IMR-90 (cell line): ENCODE results near the gene ULK2. TPM values are rescaled to one million over a fixed set of nuclear protein-coding genes. Genes with fewer than 3 reads are reported as not detected.

Experiments used
- ATAC-seq: fragments of 200-7000 bp; cut with Tn5 transposase; 2 replicates; pipeline ENCODE4 v1.9.1; 2020; ENCODE audit warnings: low read depth, mild to moderate bottlenecking, moderate library complexity
- BruUV-seq: library from RNA; stranded (reverse); fragments of 400-500 nt; replicated peaks from 2 replicates; lab custom pipeline; 2021; lab: Mats Ljungman, UMichigan
- CTCF ChIA-PET: fragments of 300-600 bp; formaldehyde crosslinking; extraction: SDS; loops from one replicate; lab custom pipeline; 2021; ENCODE audit warnings: antibody characterized with exemption; lab: Yijun Ruan, JAX
- POLR2A ChIA-PET: fragments of 300-600 bp; sonication (Branson Sonifier 250); formaldehyde crosslinking; loops from one replicate; lab custom pipeline; 2022; ENCODE audit warnings: antibody characterized with exemption; ENCODE audit not compliant: unreplicated experiment; lab: Charles Lee
- DNase-seq: peaks from one replicate; pipeline ENCODE4 v3.0.0; 2013
- H2AFZ ChIP-seq: replicated peaks from 2 replicates; pipeline ENCODE3; 2013; ENCODE audit warnings: low read length, mild to moderate bottlenecking; ENCODE audit not compliant: poor library complexity
- H2AK5ac ChIP-seq: 2 replicates; pipeline ENCODE4 v1.6.1; 2013; ENCODE audit warnings: low read depth, low read length, inconsistent platforms
- H2AK9ac ChIP-seq: replicated peaks from 2 replicates; pipeline ENCODE3; 2013; ENCODE audit warnings: mild to moderate bottlenecking, low read depth, low read length, moderate library complexity; ENCODE audit not compliant: poor library complexity
- H2BK120ac ChIP-seq: 2 replicates; pipeline ENCODE4 v1.6.1; 2013; ENCODE audit warnings: low read depth, low read length, inconsistent platforms
- H2BK15ac ChIP-seq: 3 replicates; pipeline ENCODE4 v1.6.1; 2013; ENCODE audit warnings: low read depth, low read length, inconsistent platforms
- H2BK20ac ChIP-seq: 2 replicates; pipeline ENCODE4 v1.6.1; 2013; ENCODE audit warnings: low read depth, mild to moderate bottlenecking, inconsistent platforms, low read length, moderate library complexity
- H2BK5ac ChIP-seq: 2 replicates; pipeline ENCODE4 v1.6.1; 2013; ENCODE audit warnings: mild to moderate bottlenecking, low read depth, low read length, inconsistent platforms; ENCODE audit not compliant: poor library complexity, severe bottlenecking
- H3K14ac ChIP-seq: replicated peaks from 2 replicates; pipeline ENCODE4 v1.6.1; 2013; ENCODE audit warnings: low read depth, low read length, inconsistent platforms
- H3K18ac ChIP-seq: 2 replicates; pipeline ENCODE4 v1.6.1; 2013; ENCODE audit warnings: low read depth, low read length, control low read depth
- H3K23ac ChIP-seq: 2 replicates; pipeline ENCODE4 v1.6.1; 2013; ENCODE audit warnings: low read depth, low read length, inconsistent platforms
- H3K27ac ChIP-seq: 2 replicates; pipeline ENCODE4 v1.5.1; 2013; ENCODE audit warnings: mild to moderate bottlenecking, control low read depth, low read length; ENCODE audit not compliant: insufficient read depth
- H3K27me3 ChIP-seq: 2 replicates; pipeline ENCODE4 v1.6.1; 2013; ENCODE audit warnings: low read length; ENCODE audit not compliant: control insufficient read depth, insufficient read depth
- H3K36me3 ChIP-seq: 2 replicates; pipeline ENCODE4 v1.6.1; 2013; ENCODE audit warnings: low read length, mixed read lengths; ENCODE audit not compliant: control insufficient read depth, insufficient read depth
- H3K4ac ChIP-seq: 2 replicates; pipeline ENCODE4 v1.6.1; 2013; ENCODE audit warnings: low read depth, low read length, inconsistent platforms
- H3K4me1 ChIP-seq: 2 replicates; pipeline ENCODE4 v1.6.1; 2013; ENCODE audit warnings: low read length, mixed read lengths; ENCODE audit not compliant: control insufficient read depth, insufficient read depth
- H3K4me2 ChIP-seq: 2 replicates; pipeline ENCODE4 v1.6.1; 2013; ENCODE audit warnings: low read depth, mild to moderate bottlenecking, control low read depth, low read length, moderate library complexity
- H3K4me3 ChIP-seq: 2 replicates; pipeline ENCODE4 v1.5.1; 2013; ENCODE audit warnings: low read depth, mild to moderate bottlenecking, control low read depth, low read length, moderate library complexity; ENCODE audit not compliant: insufficient read depth
- H3K56ac ChIP-seq: 2 replicates; pipeline ENCODE4 v1.6.1; 2013; ENCODE audit warnings: low read length, inconsistent platforms; ENCODE audit not compliant: insufficient read depth; ENCODE audit errors: extremely low read depth
- H3K79me1 ChIP-seq, 2 experiments: 2 replicates each; pipeline ENCODE4 v1.6.1; 2013; ENCODE audit warnings: low read length in 2 of 2, inconsistent platforms in 1 of 2, low read depth in 1 of 2
- H3K9ac ChIP-seq: 2 replicates; pipeline ENCODE4 v1.6.1; 2013; ENCODE audit warnings: low read depth, low read length, control low read depth
- H3K9me1 ChIP-seq: 2 replicates; pipeline ENCODE4 v1.6.1; 2013; ENCODE audit warnings: low read length, inconsistent platforms; ENCODE audit not compliant: insufficient read depth
- H3K9me3 ChIP-seq: 2 replicates; pipeline ENCODE4 v1.6.1; 2013; ENCODE audit warnings: low read length; ENCODE audit not compliant: control insufficient read depth, insufficient read depth
- H4K20me1 ChIP-seq: 2 replicates; pipeline ENCODE4 v1.6.1; 2013; ENCODE audit warnings: low read length, inconsistent platforms; ENCODE audit not compliant: insufficient read depth
- H4K5ac ChIP-seq: 2 replicates; pipeline ENCODE4 v1.6.1; 2013; ENCODE audit warnings: mild to moderate bottlenecking, low read depth, low read length, control low read depth
- H4K8ac ChIP-seq, 2 experiments: 2 replicates each; pipeline ENCODE4 v1.6.1; 2013; ENCODE audit warnings: low read depth in 2 of 2, low read length in 2 of 2, control low read depth in 1 of 2, inconsistent platforms in 1 of 2
- H4K91ac ChIP-seq: 2 replicates; pipeline ENCODE4 v1.6.1; 2013; ENCODE audit warnings: low read depth, low read length, inconsistent platforms; ENCODE audit not compliant: insufficient read depth
- MAZ ChIP-seq: IDR thresholded peaks from 2 replicates; pipeline ENCODE4 v1.6.1; 2012; ENCODE audit warnings: low read depth, mild to moderate bottlenecking, low read length, improper control_type of control experiment, moderate library complexity, borderline replicate concordance
- NFE2L2 ChIP-seq: fragments of 150-350 bp; IDR thresholded peaks from 2 replicates; pipeline ENCODE4 v1.6.1; 2016; ENCODE audit warnings: low read depth, mild to moderate bottlenecking, low read length
- dilution Hi-C: fragments of 300-500 bp; cut with HindIII; formaldehyde crosslinking; loops from one replicate; pipeline ENCODE4 v1.14.3; 2018; ENCODE audit warnings: low sequenced_read_pairs; ENCODE audit not compliant: unreplicated experiment
- in situ Hi-C: fragments of 300-500 bp; cut with MboI; formaldehyde crosslinking; loops from 3 replicates; pipeline ENCODE4 v1.14.3; 2019; ENCODE audit warnings: low sequenced_read_pairs, inconsistent platforms, mixed read lengths
- intact Hi-C: fragments of 100-400 bp; cut with micrococcal nuclease; formaldehyde crosslinking; loops from 2 replicates; pipeline ENCODE4 v1.10.0; 2022
- polyA plus RNA-seq, 3 experiments: library from polyadenylated mRNA; depleted of rRNA; stranded (reverse); fragments of >200 nt; gene quantifications; 2 replicates each; pipeline ENCODE4 v1.2.3, GENCODE V29; 2012; ENCODE audit warnings: low replicate concordance in 1 of 3
- total RNA-seq: library from RNA; depleted of rRNA; stranded (reverse); fragments of >200 nt; gene quantifications from 2 replicates; pipeline ENCODE4 v1.2.3, GENCODE V29; 2012

ULK2 gene
- total and polyA plus RNA-seq, 2 of the 4 experiments (the other 2 are of a cell fraction) = 8.9 to 10.8 TPM

DNA sequence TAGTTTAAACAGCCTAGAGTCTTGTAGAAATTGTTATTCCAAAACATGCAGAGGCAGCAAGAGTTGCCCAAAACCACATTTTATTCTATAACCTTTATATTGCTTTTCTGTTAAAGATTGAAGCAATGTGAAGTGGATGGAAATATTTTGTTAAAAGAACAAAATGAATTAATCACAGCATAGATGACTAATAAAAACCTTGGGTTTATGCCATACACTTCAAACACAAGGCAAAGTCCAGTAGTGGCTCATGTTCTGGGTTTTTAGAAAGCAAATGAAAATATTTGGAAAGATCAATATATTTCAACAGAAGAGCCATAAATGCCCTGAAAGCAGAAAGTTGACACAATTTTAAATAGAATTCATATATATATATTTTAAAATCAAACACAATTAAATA lies 36.7 kb upstream of the ULK2 start:
- H2AK9ac ChIP-seq = no peak overlapping the region
- H3K9me3 ChIP-seq = no peaks in the 10 kb centered on the region
- intact Hi-C loops = no loop called here
- peak overlapping the region; percentile 29 for H3K4me2 ChIP-seq
- no peak overlapping the region for H3K9ac ChIP-seq
- H2BK120ac ChIP-seq = no peak overlapping the region
- peak; percentile 25; the same call in 1 of the 2 replicates for ATAC-seq
- peak overlapping the region; percentile 47 for H2BK5ac ChIP-seq
- no peak overlapping the region for H3K27ac ChIP-seq
- H3K9me1 ChIP-seq = peaks cover 12% of the 10 kb centered on the region
- dilution Hi-C loops = no loop called here
- H2BK20ac ChIP-seq = no peak overlapping the region
- in situ Hi-C loops = no loop called here
- H2AFZ ChIP-seq = no peak overlapping the region
- no peak overlapping the region for H3K56ac ChIP-seq
- H3K18ac ChIP-seq = no peak overlapping the region
- peaks cover 4% of the 10 kb centered on the region; the same call in 1 of the 2 replicates for H4K20me1 ChIP-seq
- H2BK15ac ChIP-seq = no peak overlapping the region
- CTCF ChIA-PET = no interaction called here
- peaks cover 26% of the 10 kb centered on the region for H3K36me3 ChIP-seq
- peaks cover 15% of the 10 kb centered on the region for H3K4me1 ChIP-seq
- H3K23ac ChIP-seq = no peak overlapping the region
- peak; percentile 60 for DNase-seq
- H4K8ac ChIP-seq = no peak overlapping the region
- H3K4me3 ChIP-seq = no peak overlapping the region
- H3K14ac ChIP-seq = no peak overlapping the region
- TF ChIP-seq NFE2L2 (no peak), MAZ (no peak)
- H4K5ac ChIP-seq = no peak overlapping the region
- no peak overlapping the region for H4K91ac ChIP-seq
- peaks cover 3 to 20% of the 10 kb centered on the region in 2 experiments; a peak in 3 of 4 replicates for H3K79me1 ChIP-seq
- H3K4ac ChIP-seq = no peak overlapping the region
- no peaks in the 10 kb centered on the region for H3K27me3 ChIP-seq
- POLR2A ChIA-PET = no interaction called here
- BruUV-seq = no TSS peak
- H2AK5ac ChIP-seq = no peak overlapping the region
